Body of pancreas (tissue), 4 donors: ENCODE data around the gene IL1RAPL2.

Source experiments
- CTCF ChIP-seq, 7 experiments: fragments of 450-650 bp in 4 of 7; fragments of 200-600 bp in 3 of 7; sonication (generic) in 3 of 7; IDR thresholded peaks; one replicate each; pipeline ENCODE4 v1.5.1; 2016 to 2019; ENCODE audit warnings: antibody characterized with exemption in 7 of 7
- POLR2A ChIP-seq, 3 donors: fragments of 450-650 bp; IDR thresholded peaks; one replicate each; pipeline ENCODE4 v1.6.1; 2016; ENCODE audit warnings: antibody characterized with exemption in 3 of 3, mild to moderate bottlenecking in 2 of 3

- TF ChIP-seq CTCF (IDR thresholded peaks at IDR 0.05) (no peak), POLR2A (IDR thresholded peaks at IDR 0.05) (no peak)
Observed at GRCh38 chrX:105210258-105210657, 644.3 kb downstream of the IL1RAPL2 start.
